ENCODE results near the gene KLHL41.

The KLHL41 gene

GRCh38 chr2:169509298-169509885 is at the start of gene KLHL41:
Gene KLHL41, plus strand, starts transcription at chr2:169509702. Its CDS starts 77 bp downstream, at chr2:169509779.
- H3K4me3 ChIP-seq (ENCODE audit: low read depth, low read length): no peak within 1 kb of the TSS
- peak; percentile 34 for DNase-seq (ENCODE audit: low read depth)
- in situ Hi-C loops (cut with HindIII; ENCODE audit: low sequenced_read_pairs): no loop called here
- TF ChIP-seq CTCF (IDR thresholded peaks at IDR 0.05; ENCODE audit: low read depth, low read length, missing control alignments): no peak

- no peak for TF ChIP-seq CTCF (IDR thresholded peaks at IDR 0.05; ENCODE audit: low read depth, low read length, missing control alignments)
- no peak overlapping the region for H3K4me3 ChIP-seq (ENCODE audit: low read depth, low read length)
- in situ Hi-C loops (cut with HindIII; ENCODE audit: low sequenced_read_pairs): no loop called here
- no peak for DNase-seq (ENCODE audit: low read depth)
Measured at GRCh38 chr2:169461143-169461542, 48.4 kb upstream of the KLHL41 start.

GRCh38 chr2:169462896-169463695 is 46.4 kb upstream of the KLHL41 start:
- H3K4me3 ChIP-seq (ENCODE audit: low read depth, low read length): no peak overlapping the region
- DNase-seq (ENCODE audit: low read depth): peak; percentile 92
- in situ Hi-C loops (cut with HindIII; ENCODE audit: low sequenced_read_pairs): no loop called here
- TF ChIP-seq CTCF (IDR thresholded peaks at IDR 0.05; ENCODE audit: low read depth, low read length, missing control alignments): no peak

GRCh38 chr2:169464466-169464865 is 45.0 kb upstream of the KLHL41 start:
- in situ Hi-C loops (cut with HindIII; ENCODE audit: low sequenced_read_pairs): no loop called here
- no peak overlapping the region for H3K4me3 ChIP-seq (ENCODE audit: low read depth, low read length)
- no peak for TF ChIP-seq CTCF (IDR thresholded peaks at IDR 0.05; ENCODE audit: low read depth, low read length, missing control alignments)
- no peak for DNase-seq (ENCODE audit: low read depth)

GRCh38 chr2:169464882-169465281 is 44.6 kb upstream of the KLHL41 start:
- no peak overlapping the region for H3K4me3 ChIP-seq (ENCODE audit: low read depth, low read length)
- in situ Hi-C loops (cut with HindIII; ENCODE audit: low sequenced_read_pairs): no loop called here
- no peak for TF ChIP-seq CTCF (IDR thresholded peaks at IDR 0.05; ENCODE audit: low read depth, low read length, missing control alignments)
- no peak for DNase-seq (ENCODE audit: low read depth)

- TF ChIP-seq CTCF (IDR thresholded peaks at IDR 0.05; ENCODE audit: low read depth, low read length, missing control alignments): no peak
- DNase-seq (ENCODE audit: low read depth): no peak
- in situ Hi-C loops (cut with HindIII; ENCODE audit: low sequenced_read_pairs): no loop called here
Measured at GRCh38 chr2:169468841-169469240, 40.7 kb upstream of the KLHL41 start.

More at GRCh38 chr2:169468841-169469240, 40.7 kb upstream of the KLHL41 start:
- no peak overlapping the region for H3K4me3 ChIP-seq (ENCODE audit: low read depth, low read length)
